NB4 (cell line): ENCODE results near the gene VSTM1.

Experiments
- MYC ChIP-seq: IDR thresholded peaks from 2 replicates; pipeline ENCODE4 v1.6.1; 2011; ENCODE audit warnings: low read depth, low read length
- POLR2A ChIP-seq: IDR thresholded peaks from 2 replicates; pipeline ENCODE4 v1.6.1; 2011; ENCODE audit warnings: mild to moderate bottlenecking; ENCODE audit not compliant: insufficient read length; ENCODE audit errors: extremely low read depth
- TF ChIP-seq, protein P1 (sequence below): IDR thresholded peaks from one replicate; pipeline ENCODE4 v1.5.1; 2012; ENCODE audit warnings: low read depth, low read length

DNA sequence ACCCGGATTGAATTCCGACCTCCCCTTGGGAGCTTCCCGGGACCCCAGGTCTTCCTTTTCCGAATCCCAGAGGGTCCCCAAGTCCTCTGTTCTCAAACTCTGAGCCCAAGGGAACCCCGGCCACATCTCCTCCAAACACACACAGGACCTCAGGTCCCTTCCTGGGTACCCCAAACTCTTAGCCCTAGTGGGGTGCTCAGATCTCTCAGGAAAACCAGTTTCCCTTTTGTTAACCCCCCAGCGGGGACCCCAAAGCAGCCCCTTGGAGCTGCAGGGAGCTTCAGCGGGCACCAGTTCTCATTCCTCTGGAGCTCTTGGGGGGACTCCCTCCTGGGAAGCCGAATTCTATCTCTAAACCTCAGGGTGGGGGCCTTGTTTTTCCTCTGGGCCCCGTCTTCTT, 71.5 kb downstream of the VSTM1 start:
- TF ChIP-seq POLR2A = no peak
- TF ChIP-seq, protein P1, sequence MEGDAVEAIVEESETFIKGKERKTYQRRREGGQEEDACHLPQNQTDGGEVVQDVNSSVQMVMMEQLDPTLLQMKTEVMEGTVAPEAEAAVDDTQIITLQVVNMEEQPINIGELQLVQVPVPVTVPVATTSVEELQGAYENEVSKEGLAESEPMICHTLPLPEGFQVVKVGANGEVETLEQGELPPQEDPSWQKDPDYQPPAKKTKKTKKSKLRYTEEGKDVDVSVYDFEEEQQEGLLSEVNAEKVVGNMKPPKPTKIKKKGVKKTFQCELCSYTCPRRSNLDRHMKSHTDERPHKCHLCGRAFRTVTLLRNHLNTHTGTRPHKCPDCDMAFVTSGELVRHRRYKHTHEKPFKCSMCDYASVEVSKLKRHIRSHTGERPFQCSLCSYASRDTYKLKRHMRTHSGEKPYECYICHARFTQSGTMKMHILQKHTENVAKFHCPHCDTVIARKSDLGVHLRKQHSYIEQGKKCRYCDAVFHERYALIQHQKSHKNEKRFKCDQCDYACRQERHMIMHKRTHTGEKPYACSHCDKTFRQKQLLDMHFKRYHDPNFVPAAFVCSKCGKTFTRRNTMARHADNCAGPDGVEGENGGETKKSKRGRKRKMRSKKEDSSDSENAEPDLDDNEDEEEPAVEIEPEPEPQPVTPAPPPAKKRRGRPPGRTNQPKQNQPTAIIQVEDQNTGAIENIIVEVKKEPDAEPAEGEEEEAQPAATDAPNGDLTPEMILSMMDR = no peak
- TF ChIP-seq MYC = no peak
